Retinal pigment epithelial cell (primary cell): ENCODE results near the gene MROH2A.

Experiments used
- DNase-seq: peaks from one replicate; pipeline ENCODE4 v3.0.0-alpha.2; 2010; ENCODE audit warnings: low read depth
- H3K4me3 ChIP-seq: 2 replicates; pipeline ENCODE4 v1.5.1; 2011; ENCODE audit warnings: mild to moderate bottlenecking, low read length, control low read depth, moderate library complexity
- CTCF ChIP-seq: conservative IDR thresholded peaks from 2 replicates; pipeline ENCODE4 v1.5.1; 2011; ENCODE audit warnings: low read depth, low read length, control low read depth, inconsistent platforms

Gene MROH2A

GRCh38 chr2:233851169-233851568 lies 73.0 kb downstream of the MROH2A start:
- no peak for TF ChIP-seq CTCF
- DNase-seq = no peak
- H3K4me3 ChIP-seq = no peak overlapping the region

- no peak for TF ChIP-seq CTCF
- DNase-seq = no peak
- H3K4me3 ChIP-seq = peak overlapping the region; percentile 19
These were observed 73.9 kb downstream of the MROH2A start for GRCh38 chr2:233852056-233852455.

GRCh38 chr2:233853353-233853752 lies 75.2 kb downstream of the MROH2A start:
- DNase-seq = no peak
- H3K4me3 ChIP-seq = peak overlapping the region; percentile 93
- no peak for TF ChIP-seq CTCF

- TF ChIP-seq CTCF = no peak
- H3K4me3 ChIP-seq = peak overlapping the region; percentile 93
- no peak for DNase-seq
These were observed 75.7 kb downstream of the MROH2A start for GRCh38 chr2:233853883-233854240.

GRCh38 chr2:233854241-233854981 lies 76.3 kb downstream of the MROH2A start, which contains the start of gene HJURP:
Gene HJURP (minus strand): TSS chr2:233854535. CDS start chr2:233854500, 35 bp downstream.
- peak; percentile 80 for DNase-seq
- no peak for TF ChIP-seq CTCF

GRCh38 chr2:233855345-233855744 lies 77.2 kb downstream of the MROH2A start:
- TF ChIP-seq CTCF = no peak
- no peak overlapping the region for H3K4me3 ChIP-seq
- DNase-seq = no peak

More at GRCh38 chr2:233854241-233854981, 76.3 kb downstream of the MROH2A start, which contains the start of gene HJURP:
- H3K4me3 ChIP-seq = peak within 1 kb of the TSS; percentile 93

GRCh38 chr2:233856184-233856583 lies 78.1 kb downstream of the MROH2A start:
- DNase-seq = no peak
- no peak overlapping the region for H3K4me3 ChIP-seq
- no peak for TF ChIP-seq CTCF
